IPS-NIHi11 (cell line): ENCODE results near the gene CYSRT1.

Experiments
- DNase-seq: peaks from one replicate; pipeline ENCODE4 v3.0.0; 2012; ENCODE audit warnings: mixed read lengths, low spot score

Gene CYSRT1

GRCh38 chr9:137271696-137272076, 46.7 kb downstream of the CYSRT1 start:
- DNase-seq = no peak

GRCh38 chr9:137272241-137273094, 47.5 kb downstream of the CYSRT1 start:
- DNase-seq = no peak

GRCh38 chr9:137273095-137273490, 48.1 kb downstream of the CYSRT1 start:
- peak; percentile 67 for DNase-seq

- no peak for DNase-seq
Measured at GRCh38 chr9:137273611-137274320, 48.8 kb downstream of the CYSRT1 start.

GRCh38 chr9:137275203-137275587, 50.2 kb downstream of the CYSRT1 start:
- no peak for DNase-seq
